Peyer's patch (tissue), 4 donors: Measurements from ENCODE around the gene BCL2L1. TPM values are rescaled to one million over a fixed set of nuclear protein-coding genes. Genes with fewer than 3 reads are reported as not detected.

Experiments used
- DNase-seq, 3 donors: peaks; one replicate each; pipeline ENCODE4 v3.0.0-alpha.2; 2017 to 2019
- H3K27ac ChIP-seq, 4 donors: fragments of 200-600 bp; sonication (generic); one replicate each; pipeline ENCODE4 v1.5.1; 2016 to 2019
- H3K27me3 ChIP-seq, 2 donors: fragments of 200-600 bp; sonication (generic); one replicate each; pipeline ENCODE4 v1.5.1; 2019
- H3K36me3 ChIP-seq, 3 donors: fragments of 200-600 bp; sonication (generic); one replicate each; pipeline ENCODE4 v1.5.1; 2016 to 2019
- H3K4me1 ChIP-seq, 4 donors: fragments of 200-600 bp; sonication (generic); one replicate each; pipeline ENCODE4 v1.5.1; 2016 to 2019
- H3K4me3 ChIP-seq, 4 donors: fragments of 200-600 bp; sonication (generic); 1 replicate in 3 of 4; 2 replicates in 1 of 4; pipeline ENCODE4 v1.5.1; 2016 to 2019; ENCODE audit warnings: mild to moderate bottlenecking in 1 of 4
- H3K9me3 ChIP-seq, 4 donors: fragments of 200-600 bp; sonication (generic); one replicate each; pipeline ENCODE4 v1.5.1; 2016 to 2019; ENCODE audit warnings: mild to moderate bottlenecking in 1 of 4
- POLR2A ChIP-seq, 2 donors: fragments of 450-650 bp; IDR thresholded peaks; one replicate each; pipeline ENCODE4 v1.5.1; 2017; ENCODE audit warnings: antibody characterized with exemption in 2 of 2, mild to moderate bottlenecking in 2 of 2, moderate library complexity in 2 of 2
- total RNA-seq, 4 donors: library from RNA; depleted of rRNA; stranded (reverse); fragments of >200 nt; gene quantifications; one replicate each; pipeline ENCODE4 v1.1.0, GENCODE V29; 2016
- TF ChIP-seq, protein P1 (sequence below), 6 experiments: fragments of 450-650 bp in 4 of 6; fragments of 200-600 bp in 2 of 6; sonication (generic) in 1 of 6; IDR thresholded peaks; one replicate each; pipeline ENCODE4 v1.5.1; 2017 to 2019; ENCODE audit warnings: antibody characterized with exemption in 6 of 6, mild to moderate bottlenecking in 3 of 6, moderate library complexity in 1 of 6

The BCL2L1 gene
- total RNA-seq, 4 donors from 2014 or later = 85.0 to 185 (median 144) TPM

DNA sequence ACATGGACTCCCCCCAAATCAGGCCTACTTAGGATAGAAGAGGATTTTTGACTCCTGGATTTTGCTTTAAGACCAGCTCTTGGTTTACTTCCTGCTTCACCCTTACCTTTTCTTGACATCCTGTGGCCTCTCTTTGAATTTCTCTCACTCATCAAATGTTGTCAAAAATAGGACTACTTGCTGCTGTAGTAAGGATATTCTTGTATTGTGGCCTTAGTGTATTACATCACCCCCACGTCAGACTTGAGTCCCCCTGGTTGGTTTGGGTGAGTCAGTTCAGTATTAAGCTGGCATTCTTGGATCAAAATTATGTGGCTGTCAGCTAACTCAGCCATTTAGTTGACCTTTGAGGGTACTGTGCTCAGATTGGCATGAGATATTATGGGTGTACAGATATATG lies 17.5 kb upstream of the BCL2L1 start:
- peak overlapping the region in 1 of 4 donors; percentile 77 for H3K4me3 ChIP-seq
- no peak for DNase-seq
- H3K36me3 ChIP-seq = no peaks in the 10 kb centered on the region
- no peaks in the 10 kb centered on the region for H3K9me3 ChIP-seq
- no peak overlapping the region for H3K27ac ChIP-seq
- TF ChIP-seq, protein P1, sequence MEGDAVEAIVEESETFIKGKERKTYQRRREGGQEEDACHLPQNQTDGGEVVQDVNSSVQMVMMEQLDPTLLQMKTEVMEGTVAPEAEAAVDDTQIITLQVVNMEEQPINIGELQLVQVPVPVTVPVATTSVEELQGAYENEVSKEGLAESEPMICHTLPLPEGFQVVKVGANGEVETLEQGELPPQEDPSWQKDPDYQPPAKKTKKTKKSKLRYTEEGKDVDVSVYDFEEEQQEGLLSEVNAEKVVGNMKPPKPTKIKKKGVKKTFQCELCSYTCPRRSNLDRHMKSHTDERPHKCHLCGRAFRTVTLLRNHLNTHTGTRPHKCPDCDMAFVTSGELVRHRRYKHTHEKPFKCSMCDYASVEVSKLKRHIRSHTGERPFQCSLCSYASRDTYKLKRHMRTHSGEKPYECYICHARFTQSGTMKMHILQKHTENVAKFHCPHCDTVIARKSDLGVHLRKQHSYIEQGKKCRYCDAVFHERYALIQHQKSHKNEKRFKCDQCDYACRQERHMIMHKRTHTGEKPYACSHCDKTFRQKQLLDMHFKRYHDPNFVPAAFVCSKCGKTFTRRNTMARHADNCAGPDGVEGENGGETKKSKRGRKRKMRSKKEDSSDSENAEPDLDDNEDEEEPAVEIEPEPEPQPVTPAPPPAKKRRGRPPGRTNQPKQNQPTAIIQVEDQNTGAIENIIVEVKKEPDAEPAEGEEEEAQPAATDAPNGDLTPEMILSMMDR (IDR thresholded peaks at IDR 0.05) = no peak
- TF ChIP-seq POLR2A (IDR thresholded peaks at IDR 0.05) = no peak
- no peaks in the 10 kb centered on the region for H3K27me3 ChIP-seq
- peaks cover 0 to 21% (median 0%) of the 10 kb centered on the region in 4 donors for H3K4me1 ChIP-seq

DNA sequence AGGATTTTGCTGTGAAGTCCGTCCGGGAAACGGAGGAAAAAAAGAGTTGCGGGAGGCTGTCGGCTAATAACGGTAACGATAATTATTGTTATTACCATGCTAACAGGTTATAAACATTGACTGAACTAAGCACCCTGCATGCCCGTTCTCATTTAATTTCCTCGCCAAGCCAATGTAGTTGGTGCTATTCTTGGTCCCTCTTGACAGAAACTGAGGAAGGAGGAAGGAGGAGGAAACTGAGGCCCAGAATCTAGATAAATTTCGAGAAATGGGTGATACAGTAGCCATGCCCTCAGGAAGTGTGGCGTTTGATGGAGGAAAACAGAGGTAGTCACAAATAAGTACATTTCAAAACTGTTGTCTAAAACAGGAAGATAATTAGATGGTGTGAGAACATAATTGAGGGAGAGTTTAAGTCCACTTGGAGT lies 16.9 kb upstream of the BCL2L1 start:
- peak overlapping the region; percentile 1 to 64 (median 60) for H3K27ac ChIP-seq
- DNase-seq = no peak
- H3K4me1 ChIP-seq = peaks cover 0 to 21% (median 0%) of the 10 kb centered on the region in 4 donors
- H3K9me3 ChIP-seq = no peaks in the 10 kb centered on the region
- peak overlapping the region; percentile 41 to 77 (median 69) for H3K4me3 ChIP-seq
- H3K27me3 ChIP-seq = no peaks in the 10 kb centered on the region
- no peaks in the 10 kb centered on the region for H3K36me3 ChIP-seq
- TF ChIP-seq, protein P1 (IDR thresholded peaks at IDR 0.05) = no peak
- no peak for TF ChIP-seq POLR2A (IDR thresholded peaks at IDR 0.05)

DNA sequence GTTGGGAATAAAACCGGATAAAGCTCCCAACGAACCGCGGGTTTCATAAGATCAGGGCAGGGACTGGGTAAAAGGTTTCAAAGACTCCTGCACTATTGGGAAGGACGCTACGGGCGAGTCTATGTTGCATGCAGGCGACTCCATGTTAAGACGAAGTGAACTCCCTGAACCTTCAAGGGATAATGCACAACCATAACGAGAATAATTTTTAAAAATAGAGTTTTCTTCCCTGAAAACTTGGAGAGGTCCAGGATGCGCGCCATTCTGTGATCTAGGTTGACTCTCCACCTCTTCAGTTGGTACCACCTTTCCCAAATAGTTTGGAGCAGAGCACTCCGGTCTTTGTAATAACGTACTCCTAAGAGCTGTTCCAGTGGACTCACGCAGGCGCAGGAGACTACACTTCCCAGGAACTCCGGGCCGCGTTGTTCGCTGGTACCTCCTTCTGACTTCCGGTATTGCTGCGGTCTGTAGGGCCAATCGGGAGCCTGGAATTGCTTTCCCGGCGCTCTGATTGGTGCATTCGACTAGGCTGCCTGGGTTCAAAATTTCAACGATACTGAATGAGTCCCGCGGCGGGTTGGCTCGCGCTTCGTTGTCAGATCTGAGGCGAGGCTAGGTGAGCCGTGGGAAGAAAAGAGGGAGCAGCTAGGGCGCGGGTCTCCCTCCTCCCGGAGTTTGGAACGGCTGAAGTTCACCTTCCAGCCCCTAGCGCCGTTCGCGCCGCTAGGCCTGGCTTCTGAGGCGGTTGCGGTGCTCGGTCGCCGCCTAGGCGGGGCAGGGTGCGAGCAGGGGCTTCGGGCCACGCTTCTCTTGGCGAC lies 16.3 kb upstream of the BCL2L1 start, which contains the start of gene TPX2:
Gene TPX2 (plus strand): TSS at position 562 of the 821 bp plus-strand sequence. CDS start 18,187 bp downstream, outside the sequence.
- H3K36me3 ChIP-seq = no peaks in the 10 kb centered on the region
- peak within 1 kb of the TSS; percentile 41 to 77 (median 69) for H3K4me3 ChIP-seq
- peaks cover 0 to 21% (median 0%) of the 10 kb centered on the region in 4 donors for H3K4me1 ChIP-seq
- peak; percentile 93 to 97 (median 94) for DNase-seq
- H3K27ac ChIP-seq = peak within 1 kb of the TSS; percentile 1 to 64 (median 60)
- H3K9me3 ChIP-seq = no peaks in the 10 kb centered on the region
- peak in 1 of 2 donors; percentile 58 for TF ChIP-seq POLR2A (IDR thresholded peaks at IDR 0.05)
- TF ChIP-seq, protein P1 (IDR thresholded peaks at IDR 0.05) = peak in 3 of 6 experiments; percentile 18 to 37 (median 19)
- no peaks in the 10 kb centered on the region for H3K27me3 ChIP-seq

DNA sequence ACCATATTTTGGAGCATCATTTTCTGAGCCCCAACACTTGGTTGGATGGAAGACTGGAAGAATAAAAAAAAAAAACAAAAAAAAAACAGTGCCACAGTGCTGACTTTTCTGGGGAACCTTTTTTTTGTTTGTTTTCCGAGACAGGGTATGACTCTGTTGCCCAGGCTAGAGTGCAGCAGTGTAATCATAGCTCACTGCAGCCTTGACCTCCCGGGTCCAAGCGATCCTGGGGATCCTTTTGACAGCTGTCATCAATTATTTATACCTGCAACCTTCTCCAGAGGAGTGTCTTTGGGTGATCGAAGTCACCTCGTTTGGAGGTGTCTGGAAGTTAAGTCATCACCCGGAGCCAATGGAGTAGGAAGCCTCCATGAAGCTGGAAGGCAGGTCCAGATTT lies 8.7 kb upstream of the BCL2L1 start:
- H3K27ac ChIP-seq = no peak overlapping the region
- no peaks in the 10 kb centered on the region for H3K27me3 ChIP-seq
- TF ChIP-seq, protein P1 (IDR thresholded peaks at IDR 0.05) = no peak
- no peak for TF ChIP-seq POLR2A (IDR thresholded peaks at IDR 0.05)
- H3K4me3 ChIP-seq = no peak overlapping the region
- DNase-seq = no peak
- H3K9me3 ChIP-seq = no peaks in the 10 kb centered on the region
- H3K36me3 ChIP-seq = no peaks in the 10 kb centered on the region
- H3K4me1 ChIP-seq = no peaks in the 10 kb centered on the region

GRCh38 chr20:31723319-31724078 lies 831 bp upstream of the BCL2L1 start:
- peak overlapping the region; percentile 67 to 85 (median 74) for H3K4me3 ChIP-seq
- peaks cover 0 to 27% (median 13%) of the 10 kb centered on the region in 4 donors for H3K4me1 ChIP-seq
- no peaks in the 10 kb centered on the region for H3K27me3 ChIP-seq
- peak overlapping the region; percentile 92 to 99 (median 96) for H3K27ac ChIP-seq
- H3K9me3 ChIP-seq = no peaks in the 10 kb centered on the region
- H3K36me3 ChIP-seq = peaks cover 0 to 6% (median 0%) of the 10 kb centered on the region in 3 donors
- peak in 1 of 2 donors; percentile 46 for TF ChIP-seq POLR2A (IDR thresholded peaks at IDR 0.05)
- TF ChIP-seq, protein P1 (IDR thresholded peaks at IDR 0.05) = peak; percentile 97 to 99 (median 98)
- peak; percentile 97 to 99 (median 98) for DNase-seq
